ENCODE data around the gene ADD1. TPM values are rescaled to one million over a fixed set of nuclear protein-coding genes. Genes with fewer than 3 reads are reported as not detected.
A peak's percentile ranks its signal among the peaks of the same experiment; 100 is the strongest.

ADD1 gene
- total RNA-seq, 4 donors from 2014 or later, result 253 to 402 (median 311) TPM

GRCh38 chr4:2799971-2800690 lies 43.5 kb upstream of the ADD1 start:
- no peak for DNase-seq (ENCODE audit: extremely low spot score)
- WGBS, result 72% methylated on average over 9 of the region's 23 CpGs
- Histone ChIP-seq H3K27ac (replicated peaks in 1 of 4) (peak overlapping the region; percentile 67 to 82 (median 80)), H3K36me3 (no peaks in the 10 kb centered on the region), H3K4me3 (peak overlapping the region; percentile 25 to 48 (median 28)), H3K27me3 (no peaks in the 10 kb centered on the region), H3K4me1 (peaks cover 96 to 97% (median 97%) of the 10 kb centered on the region in 4 donors), H3K9me3 (no peaks in the 10 kb centered on the region)
- intact Hi-C loops (cut with DNase I), result no loop called here
- no peak for TF ChIP-seq EP300 (IDR thresholded peaks at IDR 0.05)
- TF ChIP-seq POLR2A (IDR thresholded peaks at IDR 0.05; ENCODE audit: low read depth), result no peak
- TF ChIP-seq POLR2AphosphoS5 (IDR thresholded peaks at IDR 0.05), result no peak
- no peak for TF ChIP-seq CTCF (IDR thresholded peaks at IDR 0.05)

- H3K36me3 ChIP-seq, result no peaks in the 10 kb centered on the region
- no peaks in the 10 kb centered on the region for H3K27me3 ChIP-seq
- H3K9me3 ChIP-seq, result no peaks in the 10 kb centered on the region
- TF ChIP-seq POLR2AphosphoS5 (IDR thresholded peaks at IDR 0.05) (peak; percentile 30 to 37), EP300 (IDR thresholded peaks at IDR 0.05) (no peak)
- peak overlapping the region; percentile 25 to 48 (median 28) for H3K4me3 ChIP-seq
- intact Hi-C loops (cut with DNase I), result no loop called here
- peak overlapping the region; percentile 67 to 82 (median 80) for H3K27ac ChIP-seq (replicated peaks in 1 of 4)
- no peak for DNase-seq (ENCODE audit: extremely low spot score)
- WGBS, result 55% methylated on average over 10 of the region's 29 CpGs
- peaks cover 96 to 97% (median 97%) of the 10 kb centered on the region in 4 donors for H3K4me1 ChIP-seq
Observed at GRCh38 chr4:2800691-2801596, 42.7 kb upstream of the ADD1 start.

GRCh38 chr4:2802618-2803531 lies 40.8 kb upstream of the ADD1 start:
- Histone ChIP-seq H3K36me3 (no peaks in the 10 kb centered on the region), H3K4me1 (peaks cover 96 to 97% (median 97%) of the 10 kb centered on the region in 4 donors), H3K27me3 (no peaks in the 10 kb centered on the region), H3K9me3 (no peaks in the 10 kb centered on the region), H3K27ac (replicated peaks in 1 of 4) (peak overlapping the region in 2 of 4 donors; percentile 10 to 23), H3K4me3 (no peak overlapping the region)
- DNase-seq (ENCODE audit: extremely low spot score), result no peak
- TF ChIP-seq POLR2AphosphoS5 (IDR thresholded peaks at IDR 0.05) (no peak), CTCF (IDR thresholded peaks at IDR 0.05) (no peak), POLR2A (IDR thresholded peaks at IDR 0.05; ENCODE audit: low read depth) (no peak), EP300 (IDR thresholded peaks at IDR 0.05) (no peak)
- 94% methylated on average over 23 of the region's 27 CpGs for WGBS
- intact Hi-C loops (cut with DNase I), result no loop called here

- Histone ChIP-seq H3K27me3 (no peaks in the 10 kb centered on the region), H3K4me1 (peaks cover 94 to 95% (median 94%) of the 10 kb centered on the region in 4 donors), H3K4me3 (no peak overlapping the region), H3K36me3 (no peaks in the 10 kb centered on the region), H3K27ac (replicated peaks in 1 of 4) (peak overlapping the region; percentile 47 to 63 (median 50)), H3K9me3 (no peaks in the 10 kb centered on the region)
- TF ChIP-seq POLR2AphosphoS5 (IDR thresholded peaks at IDR 0.05), result peak in 1 of 2 donors; percentile 19
- no peak for TF ChIP-seq EP300 (IDR thresholded peaks at IDR 0.05)
- no peak for TF ChIP-seq POLR2A (IDR thresholded peaks at IDR 0.05; ENCODE audit: low read depth)
- intact Hi-C loops (cut with DNase I), result no loop called here
- 80% methylated on average over 16 of the region's 20 CpGs for WGBS
- no peak for DNase-seq (ENCODE audit: extremely low spot score)
Observed at GRCh38 chr4:2803624-2804448, 39.8 kb upstream of the ADD1 start.
